SK-N-SH treated with all-trans-retinoic acid at 6 μM for 48 hours (cell line): Measurements from ENCODE around the gene ANO6.

Source experiments
- ATAC-seq: fragments of 200-7000 bp; cut with Tn5 transposase; 3 replicates; pipeline ENCODE4 v1.9.1; 2020; ENCODE audit warnings: mild to moderate bottlenecking, moderate library complexity
- ARNTL ChIP-seq: fragments of 450-650 bp; formaldehyde crosslinking; IDR thresholded peaks from 2 replicates; pipeline ENCODE4 v1.5.0; 2020; ENCODE audit warnings: low read depth, mild to moderate bottlenecking, moderate library complexity, borderline replicate concordance
- BACH2 ChIP-seq: fragments of 250-450 bp; sonication (Bioruptor Pico); IDR thresholded peaks from 2 replicates; pipeline ENCODE4 v1.9.0; 2021; ENCODE audit warnings: mild to moderate bottlenecking, borderline replicate concordance
- CSDC2 ChIP-seq: fragments of 250-450 bp; sonication (Bioruptor Pico); IDR thresholded peaks from 2 replicates; pipeline ENCODE4 v1.5.0; 2020; ENCODE audit warnings: mild to moderate bottlenecking, moderate library complexity
- ESRRG ChIP-seq: fragments of 250-450 bp; sonication (Bioruptor Pico); IDR thresholded peaks from 2 replicates; pipeline ENCODE4 v1.6.1; 2021; ENCODE audit warnings: mild to moderate bottlenecking
- GLIS3 ChIP-seq: fragments of 250-450 bp; sonication (Bioruptor Pico); IDR thresholded peaks from 2 replicates; pipeline ENCODE4 v1.5.0; 2020; ENCODE audit warnings: mild to moderate bottlenecking, moderate library complexity
- ISL1 ChIP-seq: fragments of 250-450 bp; sonication (Bioruptor Pico); IDR thresholded peaks from 2 replicates; pipeline ENCODE4 v2.1.2; 2022; ENCODE audit warnings: mild to moderate bottlenecking, moderate library complexity
- OSR1 ChIP-seq: fragments of 250-450 bp; sonication (Bioruptor Pico); IDR thresholded peaks from 2 replicates; pipeline ENCODE4 v1.8.0; 2022; ENCODE audit warnings: moderate library complexity, mild to moderate bottlenecking, inconsistent platforms
- PPARA ChIP-seq: fragments of 250-450 bp; sonication (Bioruptor Pico); IDR thresholded peaks from 2 replicates; pipeline ENCODE4 v1.5.0; 2020; ENCODE audit warnings: mild to moderate bottlenecking, borderline replicate concordance
- RARB ChIP-seq: fragments of 250-450 bp; sonication (Bioruptor Pico); IDR thresholded peaks from 2 replicates; pipeline ENCODE4 v1.8.0; 2021; ENCODE audit warnings: mild to moderate bottlenecking, moderate library complexity
- SNAI2 ChIP-seq: fragments of 250-450 bp; sonication (Bioruptor Pico); IDR thresholded peaks from 2 replicates; pipeline ENCODE4 v1.5.0; 2020; ENCODE audit warnings: mild to moderate bottlenecking, moderate library complexity
- TCF4 ChIP-seq: fragments of 250-450 bp; sonication (Bioruptor Pico); IDR thresholded peaks from 2 replicates; pipeline ENCODE4 v1.8.0; 2021; ENCODE audit warnings: mild to moderate bottlenecking, moderate library complexity, borderline replicate concordance
- TOX ChIP-seq: fragments of 250-450 bp; sonication (Bioruptor Pico); IDR thresholded peaks from 2 replicates; pipeline ENCODE4 v1.8.0; 2021; ENCODE audit warnings: mild to moderate bottlenecking, moderate library complexity, borderline replicate concordance
- ZC3H10 ChIP-seq: fragments of 250-450 bp; sonication (Bioruptor Pico); IDR thresholded peaks from 2 replicates; pipeline ENCODE4 v1.5.1; 2021; ENCODE audit warnings: mild to moderate bottlenecking, moderate library complexity
- ZFP3 ChIP-seq: fragments of 250-450 bp; sonication (Bioruptor Pico); IDR thresholded peaks from 2 replicates; pipeline ENCODE4 v1.5.0; 2020; ENCODE audit warnings: mild to moderate bottlenecking, moderate library complexity
- ZNF565 ChIP-seq: fragments of 450-650 bp; formaldehyde crosslinking; conservative IDR thresholded peaks from 2 replicates; pipeline ENCODE4 v1.5.0; 2020; ENCODE audit warnings: low read depth, mild to moderate bottlenecking, moderate library complexity
- ZNF70 ChIP-seq: fragments of 450-650 bp; formaldehyde crosslinking; IDR thresholded peaks from 2 replicates; pipeline ENCODE4 v1.5.0; 2020; ENCODE audit warnings: mild to moderate bottlenecking, moderate library complexity
- ZNF8 ChIP-seq: fragments of 450-650 bp; formaldehyde crosslinking; IDR thresholded peaks from 2 replicates; pipeline ENCODE4 v1.5.0; 2020; ENCODE audit warnings: mild to moderate bottlenecking, moderate library complexity
- TF ChIP-seq, protein P1 (sequence below): fragments of 250-450 bp; sonication (Bioruptor Pico); IDR thresholded peaks from 2 replicates; pipeline ENCODE4 v1.5.1; 2021; ENCODE audit warnings: mild to moderate bottlenecking, moderate library complexity
- TF ChIP-seq, protein P2 (sequence below): fragments of 250-450 bp; sonication (Bioruptor Pico); IDR thresholded peaks from 2 replicates; pipeline ENCODE4 v1.8.0; 2020; ENCODE audit warnings: mild to moderate bottlenecking, moderate library complexity, borderline replicate concordance
- TF ChIP-seq, protein P3 (sequence below): fragments of 250-450 bp; sonication (Bioruptor Pico); IDR thresholded peaks from 2 replicates; pipeline ENCODE4 v1.5.0; 2020; ENCODE audit warnings: mild to moderate bottlenecking, moderate library complexity
- TF ChIP-seq, protein P4 (sequence below): fragments of 250-450 bp; sonication (Bioruptor Pico); IDR thresholded peaks from 2 replicates; pipeline ENCODE4 v1.8.0; 2021; ENCODE audit warnings: low read depth, mild to moderate bottlenecking, moderate library complexity, borderline replicate concordance

ANO6 gene

DNA sequence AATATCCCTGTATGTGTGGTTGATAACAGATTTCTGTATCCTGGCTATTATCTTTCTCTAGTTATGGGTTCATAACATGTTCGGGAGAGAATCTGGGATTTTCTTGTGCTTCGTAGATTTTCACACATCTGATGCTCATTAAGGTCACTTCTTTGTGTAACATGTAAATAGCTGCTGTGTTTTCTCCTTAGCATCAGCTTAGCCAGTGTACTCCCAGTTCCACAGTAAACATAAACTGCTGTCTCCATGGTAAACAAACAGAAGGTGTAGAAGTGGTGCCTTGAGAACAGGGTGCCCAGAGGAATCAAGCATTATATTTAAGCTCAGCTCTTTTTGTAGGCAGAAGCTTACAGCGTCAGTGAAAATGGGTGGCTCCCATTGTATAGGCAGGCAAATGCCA, 88.0 kb downstream of the ANO6 start:
- ATAC-seq: no peak
- TF ChIP-seq RARB (CRISPR knock-in tag) (no peak), ZFP3 (CRISPR knock-in tag) (no peak), ARNTL (CRISPR knock-in tag) (no peak), ZNF70 (no peak), TOX (CRISPR knock-in tag) (no peak), ZNF8 (CRISPR knock-in tag) (no peak), ZC3H10 (CRISPR knock-in tag) (no peak), TCF4 (CRISPR knock-in tag) (no peak), ZNF565 (CRISPR knock-in tag) (no peak), OSR1 (CRISPR knock-in tag) (no peak), BACH2 (no peak)
- TF ChIP-seq, protein P1, sequence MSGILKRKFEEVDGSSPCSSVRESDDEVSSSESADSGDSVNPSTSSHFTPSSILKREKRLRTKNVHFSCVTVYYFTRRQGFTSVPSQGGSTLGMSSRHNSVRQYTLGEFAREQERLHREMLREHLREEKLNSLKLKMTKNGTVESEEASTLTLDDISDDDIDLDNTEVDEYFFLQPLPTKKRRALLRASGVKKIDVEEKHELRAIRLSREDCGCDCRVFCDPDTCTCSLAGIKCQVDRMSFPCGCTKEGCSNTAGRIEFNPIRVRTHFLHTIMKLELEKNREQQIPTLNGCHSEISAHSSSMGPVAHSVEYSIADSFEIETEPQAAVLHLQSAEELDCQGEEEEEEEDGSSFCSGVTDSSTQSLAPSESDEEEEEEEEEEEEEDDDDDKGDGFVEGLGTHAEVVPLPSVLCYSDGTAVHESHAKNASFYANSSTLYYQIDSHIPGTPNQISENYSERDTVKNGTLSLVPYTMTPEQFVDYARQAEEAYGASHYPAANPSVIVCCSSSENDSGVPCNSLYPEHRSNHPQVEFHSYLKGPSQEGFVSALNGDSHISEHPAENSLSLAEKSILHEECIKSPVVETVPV (CRISPR knock-in tag): no peak
- TF ChIP-seq, protein P2, sequence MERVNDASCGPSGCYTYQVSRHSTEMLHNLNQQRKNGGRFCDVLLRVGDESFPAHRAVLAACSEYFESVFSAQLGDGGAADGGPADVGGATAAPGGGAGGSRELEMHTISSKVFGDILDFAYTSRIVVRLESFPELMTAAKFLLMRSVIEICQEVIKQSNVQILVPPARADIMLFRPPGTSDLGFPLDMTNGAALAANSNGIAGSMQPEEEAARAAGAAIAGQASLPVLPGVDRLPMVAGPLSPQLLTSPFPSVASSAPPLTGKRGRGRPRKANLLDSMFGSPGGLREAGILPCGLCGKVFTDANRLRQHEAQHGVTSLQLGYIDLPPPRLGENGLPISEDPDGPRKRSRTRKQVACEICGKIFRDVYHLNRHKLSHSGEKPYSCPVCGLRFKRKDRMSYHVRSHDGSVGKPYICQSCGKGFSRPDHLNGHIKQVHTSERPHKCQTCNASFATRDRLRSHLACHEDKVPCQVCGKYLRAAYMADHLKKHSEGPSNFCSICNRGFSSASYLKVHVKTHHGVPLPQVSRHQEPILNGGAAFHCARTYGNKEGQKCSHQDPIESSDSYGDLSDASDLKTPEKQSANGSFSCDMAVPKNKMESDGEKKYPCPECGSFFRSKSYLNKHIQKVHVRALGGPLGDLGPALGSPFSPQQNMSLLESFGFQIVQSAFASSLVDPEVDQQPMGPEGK (CRISPR knock-in tag): no peak

DNA sequence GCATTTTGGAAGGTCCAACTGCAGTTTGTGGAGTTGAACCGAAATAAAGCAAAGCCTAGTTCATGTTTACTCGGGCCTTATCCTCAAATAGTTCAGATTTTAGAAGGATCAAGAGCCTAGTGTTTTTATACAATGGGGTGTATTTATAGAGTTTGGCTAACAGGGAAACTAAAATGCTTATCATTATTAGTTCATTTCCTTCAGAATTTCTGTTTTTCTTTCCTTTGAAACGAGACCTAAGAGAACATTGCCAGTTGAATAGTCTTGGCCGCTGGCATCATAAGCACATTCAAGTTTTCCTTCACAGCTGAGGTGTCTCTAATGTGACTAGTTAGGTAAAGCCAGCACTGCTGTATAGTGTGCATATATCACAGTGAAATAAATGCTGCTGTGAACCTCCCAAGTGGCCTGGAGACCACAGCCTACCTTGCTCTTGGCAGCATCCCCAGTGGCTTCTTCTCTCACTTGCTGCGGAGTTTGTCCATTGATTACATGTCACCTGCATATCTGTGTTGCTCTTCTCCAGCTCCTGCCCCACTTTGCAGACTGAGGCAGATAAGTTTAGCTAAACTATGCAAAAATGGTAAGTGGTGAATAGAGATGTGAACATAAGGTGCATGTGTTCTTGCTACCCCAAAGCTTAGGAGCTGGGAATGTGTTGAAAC, 88.8 kb downstream of the ANO6 start:
- no peak for TF ChIP-seq PPARA (CRISPR knock-in tag)
- TF ChIP-seq, all 23 proteins: peak for 0
- no peak for ATAC-seq

DNA sequence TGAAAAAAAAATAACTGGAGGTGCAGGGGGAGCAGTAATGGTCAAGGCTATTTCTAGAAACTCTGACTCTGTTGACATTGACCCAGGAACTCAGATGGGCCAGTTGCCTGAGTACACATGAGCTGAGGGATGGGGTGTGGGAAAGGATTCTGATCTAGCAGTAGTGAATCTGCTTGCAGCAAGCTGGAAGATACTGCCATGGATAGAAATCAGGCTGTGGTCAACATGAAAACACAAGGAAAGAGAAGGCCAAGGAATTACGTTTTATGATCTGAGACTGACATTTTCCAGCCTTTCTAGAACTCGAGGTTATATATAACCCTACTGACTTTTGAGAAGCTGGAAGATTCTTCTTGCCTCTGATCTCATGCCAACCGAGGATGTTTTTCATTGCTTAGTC, 90.0 kb downstream of the ANO6 start:
- no peak for ATAC-seq
- TF ChIP-seq TOX (CRISPR knock-in tag): no peak
- TF ChIP-seq CSDC2 (CRISPR knock-in tag): no peak
- TF ChIP-seq ZFP3 (CRISPR knock-in tag): no peak
- TF ChIP-seq, protein P3, sequence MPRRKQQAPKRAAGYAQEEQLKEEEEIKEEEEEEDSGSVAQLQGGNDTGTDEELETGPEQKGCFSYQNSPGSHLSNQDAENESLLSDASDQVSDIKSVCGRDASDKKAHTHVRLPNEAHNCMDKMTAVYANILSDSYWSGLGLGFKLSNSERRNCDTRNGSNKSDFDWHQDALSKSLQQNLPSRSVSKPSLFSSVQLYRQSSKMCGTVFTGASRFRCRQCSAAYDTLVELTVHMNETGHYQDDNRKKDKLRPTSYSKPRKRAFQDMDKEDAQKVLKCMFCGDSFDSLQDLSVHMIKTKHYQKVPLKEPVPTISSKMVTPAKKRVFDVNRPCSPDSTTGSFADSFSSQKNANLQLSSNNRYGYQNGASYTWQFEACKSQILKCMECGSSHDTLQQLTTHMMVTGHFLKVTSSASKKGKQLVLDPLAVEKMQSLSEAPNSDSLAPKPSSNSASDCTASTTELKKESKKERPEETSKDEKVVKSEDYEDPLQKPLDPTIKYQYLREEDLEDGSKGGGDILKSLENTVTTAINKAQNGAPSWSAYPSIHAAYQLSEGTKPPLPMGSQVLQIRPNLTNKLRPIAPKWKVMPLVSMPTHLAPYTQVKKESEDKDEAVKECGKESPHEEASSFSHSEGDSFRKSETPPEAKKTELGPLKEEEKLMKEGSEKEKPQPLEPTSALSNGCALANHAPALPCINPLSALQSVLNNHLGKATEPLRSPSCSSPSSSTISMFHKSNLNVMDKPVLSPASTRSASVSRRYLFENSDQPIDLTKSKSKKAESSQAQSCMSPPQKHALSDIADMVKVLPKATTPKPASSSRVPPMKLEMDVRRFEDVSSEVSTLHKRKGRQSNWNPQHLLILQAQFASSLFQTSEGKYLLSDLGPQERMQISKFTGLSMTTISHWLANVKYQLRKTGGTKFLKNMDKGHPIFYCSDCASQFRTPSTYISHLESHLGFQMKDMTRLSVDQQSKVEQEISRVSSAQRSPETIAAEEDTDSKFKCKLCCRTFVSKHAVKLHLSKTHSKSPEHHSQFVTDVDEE (CRISPR knock-in tag): no peak
- TF ChIP-seq, protein P1 (CRISPR knock-in tag): no peak
- no peak for TF ChIP-seq ESRRG (CRISPR knock-in tag)
- TF ChIP-seq ZC3H10 (CRISPR knock-in tag): no peak
- TF ChIP-seq TCF4 (CRISPR knock-in tag): no peak
- no peak for TF ChIP-seq GLIS3 (CRISPR knock-in tag)
- TF ChIP-seq ISL1 (CRISPR knock-in tag): no peak
- TF ChIP-seq, protein P2 (CRISPR knock-in tag): no peak
- TF ChIP-seq OSR1 (CRISPR knock-in tag): no peak
- TF ChIP-seq SNAI2 (CRISPR knock-in tag): no peak
- TF ChIP-seq, protein P4, sequence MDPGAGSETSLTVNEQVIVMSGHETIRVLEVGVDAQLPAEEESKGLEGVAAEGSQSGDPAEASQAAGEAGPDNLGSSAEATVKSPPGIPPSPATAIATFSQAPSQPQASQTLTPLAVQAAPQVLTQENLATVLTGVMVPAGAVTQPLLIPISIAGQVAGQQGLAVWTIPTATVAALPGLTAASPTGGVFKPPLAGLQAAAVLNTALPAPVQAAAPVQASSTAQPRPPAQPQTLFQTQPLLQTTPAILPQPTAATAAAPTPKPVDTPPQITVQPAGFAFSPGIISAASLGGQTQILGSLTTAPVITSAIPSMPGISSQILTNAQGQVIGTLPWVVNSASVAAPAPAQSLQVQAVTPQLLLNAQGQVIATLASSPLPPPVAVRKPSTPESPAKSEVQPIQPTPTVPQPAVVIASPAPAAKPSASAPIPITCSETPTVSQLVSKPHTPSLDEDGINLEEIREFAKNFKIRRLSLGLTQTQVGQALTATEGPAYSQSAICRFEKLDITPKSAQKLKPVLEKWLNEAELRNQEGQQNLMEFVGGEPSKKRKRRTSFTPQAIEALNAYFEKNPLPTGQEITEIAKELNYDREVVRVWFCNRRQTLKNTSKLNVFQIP (CRISPR knock-in tag): no peak
- no peak for TF ChIP-seq ZNF565 (CRISPR knock-in tag)
- TF ChIP-seq PPARA (CRISPR knock-in tag): no peak
- no peak for TF ChIP-seq ZNF70
- no peak for TF ChIP-seq BACH2
- TF ChIP-seq RARB (CRISPR knock-in tag): no peak
